Parathyroid adenoma (tissue), 2 donors: ENCODE results near the gene NFATC2.

Experiments
- H2AFZ ChIP-seq: fragments of 300-600 bp; sonication (generic); one replicate; pipeline ENCODE4 v1.7.0; 2017; ENCODE audit warnings: antibody characterized with exemption, mild to moderate bottlenecking
- H3K27ac ChIP-seq: fragments of 300-600 bp; sonication (generic); one replicate; pipeline ENCODE4 v1.7.0; 2017
- H3K27me3 ChIP-seq: fragments of 300-600 bp; sonication (generic); one replicate; pipeline ENCODE4 v1.7.0; 2017; ENCODE audit warnings: low read length; ENCODE audit not compliant: control insufficient read depth, insufficient read depth
- H3K36me3 ChIP-seq: fragments of 300-600 bp; sonication (generic); one replicate; pipeline ENCODE4 v1.7.0; 2017; ENCODE audit warnings: low read length; ENCODE audit not compliant: control insufficient read depth, insufficient read depth
- H3K4me1 ChIP-seq: fragments of 300-600 bp; sonication (generic); one replicate; pipeline ENCODE4 v1.7.0; 2017; ENCODE audit warnings: control low read depth
- H3K4me2 ChIP-seq: fragments of 300-600 bp; sonication (generic); one replicate; pipeline ENCODE4 v1.7.0; 2017; ENCODE audit warnings: low read length
- H3K4me3 ChIP-seq: fragments of 300-600 bp; sonication (generic); one replicate; pipeline ENCODE4 v1.7.0; 2017; ENCODE audit warnings: low read depth, low read length
- H3K79me2 ChIP-seq: fragments of 300-600 bp; sonication (generic); one replicate; pipeline ENCODE4 v1.7.0; 2017; ENCODE audit warnings: control low read depth
- H3K9ac ChIP-seq: fragments of 300-600 bp; sonication (generic); one replicate; pipeline ENCODE4 v1.7.0; 2017; ENCODE audit warnings: mild to moderate bottlenecking
- H3K9me3 ChIP-seq: fragments of 300-600 bp; sonication (generic); one replicate; pipeline ENCODE4 v1.7.0; 2017; ENCODE audit warnings: low read length; ENCODE audit not compliant: control insufficient read depth
- CTCF ChIP-seq: fragments of 300-600 bp; sonication (generic); IDR thresholded peaks from one replicate; pipeline ENCODE4 v1.7.0; 2017; ENCODE audit warnings: antibody characterized with exemption, mild to moderate bottlenecking
- donor health status: primary hyperparathyroidism.

Gene NFATC2

GRCh38 chr20:51373713-51374455 is 168.6 kb downstream of the NFATC2 start:
- Histone ChIP-seq H3K27ac (no peak overlapping the region), H3K9me3 (no peaks in the 10 kb centered on the region), H3K27me3 (no peaks in the 10 kb centered on the region), H3K4me3 (no peak overlapping the region), H3K4me2 (no peak overlapping the region), H3K79me2 (no peaks in the 10 kb centered on the region), H3K9ac (no peak overlapping the region), H2AFZ (no peak overlapping the region), H3K4me1 (no peaks in the 10 kb centered on the region), H3K36me3 (no peaks in the 10 kb centered on the region)
- TF ChIP-seq CTCF = no peak

GRCh38 chr20:51372966-51373365 is 169.6 kb downstream of the NFATC2 start:
- no peak overlapping the region for H3K27ac ChIP-seq
- H3K4me3 ChIP-seq = no peak overlapping the region
- H3K9ac ChIP-seq = no peak overlapping the region
- no peaks in the 10 kb centered on the region for H3K4me1 ChIP-seq
- no peak for TF ChIP-seq CTCF
- H3K27me3 ChIP-seq = no peaks in the 10 kb centered on the region
- no peaks in the 10 kb centered on the region for H3K79me2 ChIP-seq
- no peaks in the 10 kb centered on the region for H3K36me3 ChIP-seq
- no peak overlapping the region for H2AFZ ChIP-seq
- H3K9me3 ChIP-seq = no peaks in the 10 kb centered on the region
- no peak overlapping the region for H3K4me2 ChIP-seq

GRCh38 chr20:51372176-51372803 is 170.2 kb downstream of the NFATC2 start:
- no peak overlapping the region for H3K9ac ChIP-seq
- no peak overlapping the region for H3K4me3 ChIP-seq
- H3K27me3 ChIP-seq = no peaks in the 10 kb centered on the region
- no peaks in the 10 kb centered on the region for H3K9me3 ChIP-seq
- H3K4me1 ChIP-seq = no peaks in the 10 kb centered on the region
- no peak overlapping the region for H2AFZ ChIP-seq
- no peak overlapping the region for H3K27ac ChIP-seq
- no peak overlapping the region for H3K4me2 ChIP-seq
- no peaks in the 10 kb centered on the region for H3K79me2 ChIP-seq
- TF ChIP-seq CTCF = peak; percentile 80
- H3K36me3 ChIP-seq = no peaks in the 10 kb centered on the region

- Histone ChIP-seq H3K27me3 (no peaks in the 10 kb centered on the region), H3K4me3 (no peak overlapping the region), H3K9me3 (no peaks in the 10 kb centered on the region), H3K27ac (no peak overlapping the region), H3K36me3 (no peaks in the 10 kb centered on the region), H3K9ac (no peak overlapping the region), H3K4me1 (no peaks in the 10 kb centered on the region), H2AFZ (no peak overlapping the region), H3K4me2 (no peak overlapping the region), H3K79me2 (no peaks in the 10 kb centered on the region)
- TF ChIP-seq CTCF = no peak
Measured at GRCh38 chr20:51371720-51372119, 170.8 kb downstream of the NFATC2 start.

- H3K79me2 ChIP-seq = no peaks in the 10 kb centered on the region
- no peak overlapping the region for H3K4me3 ChIP-seq
- H2AFZ ChIP-seq = no peak overlapping the region
- H3K4me2 ChIP-seq = no peak overlapping the region
- no peak for TF ChIP-seq CTCF
- H3K27ac ChIP-seq = no peak overlapping the region
- H3K36me3 ChIP-seq = no peaks in the 10 kb centered on the region
- no peaks in the 10 kb centered on the region for H3K27me3 ChIP-seq
- H3K4me1 ChIP-seq = no peaks in the 10 kb centered on the region
- H3K9me3 ChIP-seq = no peaks in the 10 kb centered on the region
- no peak overlapping the region for H3K9ac ChIP-seq
Measured at GRCh38 chr20:51369503-51369902, 173.0 kb downstream of the NFATC2 start.
